Smooth muscle cell (in vitro differentiated cells): ENCODE measurements around the gene TMEM250. TPM values are rescaled to one million over a fixed set of nuclear protein-coding genes. Genes with fewer than 3 reads are reported as not detected.

ENCODE experiments used
- DNase-seq: peaks from one replicate; lab custom pipeline; 2025; ENCODE audit not compliant: unreplicated experiment; lab: John Stamatoyannopoulos, UW
- H2AFZ ChIP-seq: fragments of 200-600 bp; sonication (generic); 2 replicates; pipeline ENCODE4 v1.6.0; 2016; ENCODE audit warnings: antibody characterized with exemption, low read depth, mild to moderate bottlenecking
- H3F3A ChIP-seq: fragments of 200-600 bp; sonication (generic); 2 replicates; pipeline ENCODE4 v1.6.0; 2017; ENCODE audit warnings: antibody characterized with exemption, low read depth
- H3K27ac ChIP-seq: fragments of 200-600 bp; sonication (generic); 2 replicates; pipeline ENCODE4 v1.5.1; 2016; ENCODE audit warnings: low read depth, mild to moderate bottlenecking
- H3K27me3 ChIP-seq: fragments of 200-600 bp; sonication (generic); 2 replicates; pipeline ENCODE4 v1.6.1; 2016; ENCODE audit warnings: low read depth, mild to moderate bottlenecking
- H3K36me3 ChIP-seq: fragments of 200-600 bp; sonication (generic); 2 replicates; pipeline ENCODE4 v1.5.1; 2016; ENCODE audit warnings: low read depth
- H3K4me1 ChIP-seq: fragments of 200-600 bp; sonication (generic); 2 replicates; pipeline ENCODE4 v1.5.1; 2016; ENCODE audit warnings: low read depth
- H3K4me2 ChIP-seq: fragments of 200-600 bp; sonication (generic); 2 replicates; pipeline ENCODE4 v1.6.0; 2016; ENCODE audit warnings: mild to moderate bottlenecking
- H3K4me3 ChIP-seq: fragments of 200-600 bp; sonication (generic); 2 replicates; pipeline ENCODE4 v1.5.1; 2016; ENCODE audit warnings: mild to moderate bottlenecking
- H3K79me2 ChIP-seq: fragments of 200-600 bp; sonication (generic); 2 replicates; pipeline ENCODE4 v1.6.0; 2016; ENCODE audit warnings: low read depth, mild to moderate bottlenecking
- H3K9ac ChIP-seq: fragments of 200-600 bp; sonication (generic); 2 replicates; pipeline ENCODE4 v1.6.0; 2016; ENCODE audit warnings: low read depth
- H3K9me3 ChIP-seq: fragments of 200-600 bp; sonication (generic); replicated peaks from 2 replicates; pipeline ENCODE4 v1.5.1; 2016; ENCODE audit warnings: low read depth
- H4K20me1 ChIP-seq: fragments of 200-600 bp; sonication (generic); 2 replicates; pipeline ENCODE4 v1.6.0; 2016; ENCODE audit warnings: low read depth
- WGBS: methylation state at CpG from one replicate; pipeline ENCODE4 v1.1.7; 2016; ENCODE audit warnings: low lambda C conversion rate; 5-methylcytosine and 5-hydroxymethylcytosine counted together
- polyA plus RNA-seq: library from polyadenylated mRNA; unstranded; fragments of >200 nt; fragmentation: Nextera tagmentation; extraction: Ambion mirVana; gene quantifications from 2 replicates; pipeline ENCODE4 v1.2.1, GENCODE V29; 2016
- total RNA-seq: library from RNA; depleted of rRNA; stranded (reverse); fragments of >200 nt; gene quantifications from 2 replicates; pipeline ENCODE4 v1.2.3, GENCODE V29; 2014
- TF ChIP-seq, protein P1 (sequence below): fragments of 200-600 bp; sonication (generic); IDR thresholded peaks from 2 replicates; pipeline ENCODE4 v1.5.1; 2017; ENCODE audit warnings: borderline replicate concordance, mild to moderate bottlenecking, antibody characterized with exemption; ENCODE audit not compliant: insufficient read depth, poor library complexity, severe bottlenecking

The TMEM250 gene
- total and polyA plus RNA-seq, 2 experiments from 2014 or later = 26.7 to 38.2 TPM

GRCh38 chr9:136092741-136093140 is 25.9 kb downstream of the TMEM250 start:
- Histone ChIP-seq H3K36me3 (no peaks in the 10 kb centered on the region), H2AFZ (no peak overlapping the region), H3K79me2 (peaks cover 69% of the 10 kb centered on the region), H3K4me2 (peak overlapping the region; percentile 100), H3K9me3 (no peaks in the 10 kb centered on the region), H4K20me1 (peaks cover 64% of the 10 kb centered on the region), H3K27ac (no peak overlapping the region), H3K4me1 (peaks cover 16% of the 10 kb centered on the region), H3F3A (no peaks in the 10 kb centered on the region), H3K9ac (no peak overlapping the region), H3K4me3 (no peak overlapping the region), H3K27me3 (no peaks in the 10 kb centered on the region)
- TF ChIP-seq, protein P1, sequence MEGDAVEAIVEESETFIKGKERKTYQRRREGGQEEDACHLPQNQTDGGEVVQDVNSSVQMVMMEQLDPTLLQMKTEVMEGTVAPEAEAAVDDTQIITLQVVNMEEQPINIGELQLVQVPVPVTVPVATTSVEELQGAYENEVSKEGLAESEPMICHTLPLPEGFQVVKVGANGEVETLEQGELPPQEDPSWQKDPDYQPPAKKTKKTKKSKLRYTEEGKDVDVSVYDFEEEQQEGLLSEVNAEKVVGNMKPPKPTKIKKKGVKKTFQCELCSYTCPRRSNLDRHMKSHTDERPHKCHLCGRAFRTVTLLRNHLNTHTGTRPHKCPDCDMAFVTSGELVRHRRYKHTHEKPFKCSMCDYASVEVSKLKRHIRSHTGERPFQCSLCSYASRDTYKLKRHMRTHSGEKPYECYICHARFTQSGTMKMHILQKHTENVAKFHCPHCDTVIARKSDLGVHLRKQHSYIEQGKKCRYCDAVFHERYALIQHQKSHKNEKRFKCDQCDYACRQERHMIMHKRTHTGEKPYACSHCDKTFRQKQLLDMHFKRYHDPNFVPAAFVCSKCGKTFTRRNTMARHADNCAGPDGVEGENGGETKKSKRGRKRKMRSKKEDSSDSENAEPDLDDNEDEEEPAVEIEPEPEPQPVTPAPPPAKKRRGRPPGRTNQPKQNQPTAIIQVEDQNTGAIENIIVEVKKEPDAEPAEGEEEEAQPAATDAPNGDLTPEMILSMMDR = no peak
- 91% methylated on average over 9 of the region's 9 CpGs for WGBS
- no peak for DNase-seq

DNA sequence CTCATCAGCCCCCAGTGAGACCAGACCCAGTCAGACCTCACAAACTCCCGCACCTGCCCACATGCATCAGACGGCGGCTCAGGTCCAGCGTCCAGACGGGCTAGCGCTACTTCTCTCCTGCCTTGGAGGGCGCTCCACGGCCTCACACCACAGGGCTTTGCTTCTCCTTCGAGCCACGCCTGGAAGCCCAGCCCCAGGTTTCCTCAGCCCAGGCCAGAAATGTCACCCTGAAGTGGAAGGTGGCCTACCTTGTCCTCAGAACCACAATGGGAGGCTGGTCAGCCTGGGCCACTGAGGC is 26.4 kb downstream of the TMEM250 start:
- Histone ChIP-seq H3F3A (no peaks in the 10 kb centered on the region), H2AFZ (no peak overlapping the region), H3K4me2 (no peak overlapping the region), H3K9me3 (no peaks in the 10 kb centered on the region), H3K4me3 (no peak overlapping the region), H3K79me2 (peaks cover 73% of the 10 kb centered on the region), H3K9ac (no peak overlapping the region), H3K27me3 (no peaks in the 10 kb centered on the region), H3K36me3 (no peaks in the 10 kb centered on the region), H3K27ac (no peak overlapping the region), H3K4me1 (peaks cover 16% of the 10 kb centered on the region), H4K20me1 (peaks cover 68% of the 10 kb centered on the region)
- DNase-seq = no peak
- WGBS = 94% methylated on average over 10 of the region's 10 CpGs
- TF ChIP-seq, protein P1 = no peak

GRCh38 chr9:136091582-136092352 is 26.9 kb downstream of the TMEM250 start:
- Histone ChIP-seq H3K79me2 (peaks cover 78% of the 10 kb centered on the region), H3K27ac (peak overlapping the region; percentile 67), H4K20me1 (peaks cover 73% of the 10 kb centered on the region), H3K9me3 (no peaks in the 10 kb centered on the region), H3K4me2 (peak overlapping the region; percentile 63), H3K27me3 (no peaks in the 10 kb centered on the region), H3K4me3 (no peak overlapping the region), H3K9ac (peak overlapping the region; percentile 48), H3F3A (no peaks in the 10 kb centered on the region), H2AFZ (no peak overlapping the region), H3K36me3 (no peaks in the 10 kb centered on the region), H3K4me1 (peaks cover 16% of the 10 kb centered on the region)
- TF ChIP-seq, protein P1 = no peak
- no peak for DNase-seq
- WGBS = 82% methylated on average over 20 of the region's 20 CpGs
